Gastrocnemius medialis (tissue), 4 donors: Measurements from ENCODE around the gene GAS2L1.

Experiments used
- CTCF ChIP-seq, 5 experiments: fragments of 450-650 bp in 3 of 5; fragments of 200-600 bp in 2 of 5; sonication (generic) in 2 of 5; IDR thresholded peaks in 4 of 5; conservative IDR thresholded peaks in 1 of 5; 1 replicate in 4 of 5; 2 replicates in 1 of 5; pipeline ENCODE4 v1.5.1; 2016 to 2019; ENCODE audit warnings: antibody characterized with exemption in 5 of 5, mild to moderate bottlenecking in 3 of 5, moderate library complexity in 3 of 5
- POLR2A ChIP-seq, 2 donors: fragments of 450-650 bp; IDR thresholded peaks; one replicate each; pipeline ENCODE4 v1.6.1; 2017; ENCODE audit warnings: antibody characterized with exemption in 2 of 2, mild to moderate bottlenecking in 2 of 2, moderate library complexity in 2 of 2

- TF ChIP-seq CTCF (IDR thresholded peaks at IDR 0.05 in 4 of 5, conservative IDR thresholded peaks at IDR 0.05 in 1 of 5) (no peak), POLR2A (IDR thresholded peaks at IDR 0.05) (no peak)
These were observed 5.4 kb upstream of the GAS2L1 start for GRCh38 chr22:29300807-29301601.
